Breast epithelium (tissue), 4 donors: ENCODE results near the gene CPXM2. TPM values are rescaled to one million over a fixed set of nuclear protein-coding genes. Genes with fewer than 3 reads are reported as not detected.

Experiments used
- DNase-seq, 2 donors: peaks; one replicate each; pipeline ENCODE4 v3.0.0-alpha.2; 2019; ENCODE audit warnings: low spot score in 2 of 2
- H3K27ac ChIP-seq, 2 donors: fragments of 200-600 bp; sonication (generic) in 1 of 2; one replicate each; pipeline ENCODE4 v1.5.1; 2016 to 2019; ENCODE audit warnings: mild to moderate bottlenecking in 1 of 2
- H3K27me3 ChIP-seq, 2 donors: fragments of 200-600 bp; sonication (generic) in 1 of 2; one replicate each; pipeline versions ENCODE4 v1.5.1 to v1.6.0; 2017 to 2019; ENCODE audit warnings: control low read depth in 1 of 2, mild to moderate bottlenecking in 1 of 2
- H3K36me3 ChIP-seq: fragments of 200-600 bp; one replicate; pipeline ENCODE4 v1.5.1; 2019
- H3K4me1 ChIP-seq, 2 donors: fragments of 200-600 bp; sonication (generic); one replicate each; pipeline ENCODE4 v1.5.1; 2016 to 2019; ENCODE audit warnings: control low read depth in 1 of 2
- H3K4me3 ChIP-seq, 3 donors: fragments of 200-600 bp; sonication (generic); 1 replicate in 2 of 3; 2 replicates in 1 of 3; pipeline ENCODE4 v1.5.1; 2016 to 2019; ENCODE audit warnings: mild to moderate bottlenecking in 3 of 3, moderate library complexity in 2 of 3
- H3K9me3 ChIP-seq, 2 donors: fragments of 200-600 bp; sonication (generic) in 1 of 2; one replicate each; pipeline ENCODE4 v1.5.1; 2016 to 2019; ENCODE audit warnings: control low read depth in 1 of 2
- CTCF ChIP-seq, 3 donors: fragments of 450-650 bp; IDR thresholded peaks; one replicate each; pipeline ENCODE4 v1.5.1; 2016 to 2017; ENCODE audit warnings: antibody characterized with exemption in 3 of 3, mild to moderate bottlenecking in 3 of 3, moderate library complexity in 3 of 3
- POLR2A ChIP-seq: fragments of 450-650 bp; IDR thresholded peaks from one replicate; pipeline ENCODE4 v1.6.1; 2016; ENCODE audit warnings: antibody characterized with exemption, mild to moderate bottlenecking, moderate library complexity
- POLR2AphosphoS5 ChIP-seq, 3 donors: sonication (generic); formaldehyde crosslinking; IDR thresholded peaks; one replicate each; pipeline ENCODE4 v1.6.1; 2017; ENCODE audit warnings: antibody characterized with exemption in 3 of 3
- intact Hi-C: fragments of 100-400 bp; cut with DNase I; formaldehyde crosslinking; loops from one replicate; pipeline ENCODE4 v1.15.1; 2023; ENCODE audit warnings: low total_unique reads
- total RNA-seq, 3 donors: library from RNA; depleted of rRNA; stranded (reverse); fragments of >200 nt; gene quantifications; one replicate each; pipeline ENCODE4 v1.1.0, GENCODE V29; 2016

CPXM2 gene
- total RNA-seq, 3 donors from 2014 or later = 5.3 to 16.7 (median 7.2) TPM

- Histone ChIP-seq H3K4me3 (no peak overlapping the region), H3K36me3 (no peaks in the 10 kb centered on the region), H3K4me1 (peaks cover 0 to 10% of the 10 kb centered on the region in 2 donors), H3K27me3 (no peaks in the 10 kb centered on the region), H3K27ac (no peak overlapping the region), H3K9me3 (no peaks in the 10 kb centered on the region)
- intact Hi-C loops = no loop called here
- no peak for DNase-seq
- TF ChIP-seq POLR2A = no peak
- no peak for TF ChIP-seq CTCF (IDR thresholded peaks at IDR 0.05)
- TF ChIP-seq POLR2AphosphoS5 (IDR thresholded peaks at IDR 0.05) = no peak
Measured at GRCh38 chr10:123786306-123786705, 105.3 kb downstream of the CPXM2 start.

- Histone ChIP-seq H3K27me3 (no peaks in the 10 kb centered on the region), H3K4me3 (no peak overlapping the region), H3K4me1 (peaks cover 0 to 10% of the 10 kb centered on the region in 2 donors), H3K27ac (no peak overlapping the region), H3K36me3 (no peaks in the 10 kb centered on the region), H3K9me3 (no peaks in the 10 kb centered on the region)
- intact Hi-C loops = no loop called here
- no peak for DNase-seq
- TF ChIP-seq POLR2A (no peak), POLR2AphosphoS5 (IDR thresholded peaks at IDR 0.05) (no peak), CTCF (IDR thresholded peaks at IDR 0.05) (no peak)
Measured at GRCh38 chr10:123784646-123785045, 107.0 kb downstream of the CPXM2 start.

GRCh38 chr10:123784216-123784615 is 107.4 kb downstream of the CPXM2 start:
- DNase-seq = no peak
- H3K4me1 ChIP-seq = peaks cover 0 to 10% of the 10 kb centered on the region in 2 donors
- H3K36me3 ChIP-seq = no peaks in the 10 kb centered on the region
- intact Hi-C loops = no loop called here
- H3K9me3 ChIP-seq = no peaks in the 10 kb centered on the region
- no peak overlapping the region for H3K27ac ChIP-seq
- TF ChIP-seq POLR2AphosphoS5 (IDR thresholded peaks at IDR 0.05) (no peak), CTCF (IDR thresholded peaks at IDR 0.05) (no peak), POLR2A (no peak)
- H3K27me3 ChIP-seq = no peaks in the 10 kb centered on the region
- no peak overlapping the region for H3K4me3 ChIP-seq

- H3K36me3 ChIP-seq = no peaks in the 10 kb centered on the region
- peaks cover 0 to 10% of the 10 kb centered on the region in 2 donors for H3K4me1 ChIP-seq
- no peaks in the 10 kb centered on the region for H3K9me3 ChIP-seq
- no peak for DNase-seq
- H3K27me3 ChIP-seq = no peaks in the 10 kb centered on the region
- intact Hi-C loops = no loop called here
- no peak overlapping the region for H3K27ac ChIP-seq
- H3K4me3 ChIP-seq = no peak overlapping the region
- TF ChIP-seq POLR2A (no peak), POLR2AphosphoS5 (IDR thresholded peaks at IDR 0.05) (no peak), CTCF (IDR thresholded peaks at IDR 0.05) (no peak)
Measured at GRCh38 chr10:123783296-123783695, 108.3 kb downstream of the CPXM2 start.

GRCh38 chr10:123782549-123782948 is 109.1 kb downstream of the CPXM2 start:
- Histone ChIP-seq H3K27ac (peak overlapping the region; percentile 10 to 12), H3K27me3 (no peaks in the 10 kb centered on the region), H3K9me3 (no peaks in the 10 kb centered on the region), H3K4me3 (no peak overlapping the region), H3K36me3 (no peaks in the 10 kb centered on the region), H3K4me1 (peaks cover 0 to 10% of the 10 kb centered on the region in 2 donors)
- no peak for DNase-seq
- intact Hi-C loops = no loop called here
- TF ChIP-seq POLR2A (no peak), POLR2AphosphoS5 (IDR thresholded peaks at IDR 0.05) (no peak), CTCF (IDR thresholded peaks at IDR 0.05) (no peak)
